Glutamatergic neuron (in vitro differentiated cells): ENCODE data around the gene DLX6. TPM values are rescaled to one million over a fixed set of nuclear protein-coding genes. Genes with fewer than 3 reads are reported as not detected.

Source experiments
- DNase-seq: peaks from one replicate; pipeline ENCODE4 v3.0.0; 2022
- H3K27ac Mint-ChIP-seq: one replicate; pipeline ENCODE4 v1.8.0; 2020; ENCODE audit warnings: mild to moderate bottlenecking, mixed read lengths, inconsistent platforms; ENCODE audit not compliant: unreplicated experiment
- H3K27me3 Mint-ChIP-seq: one replicate; pipeline ENCODE4 v1.8.0; 2020; ENCODE audit warnings: mild to moderate bottlenecking, moderate library complexity, mixed read lengths, inconsistent platforms; ENCODE audit not compliant: unreplicated experiment
- H3K36me3 Mint-ChIP-seq: one replicate; pipeline ENCODE4 v1.8.0; 2020; ENCODE audit warnings: mild to moderate bottlenecking, mixed read lengths, inconsistent platforms; ENCODE audit not compliant: unreplicated experiment
- H3K4me1 Mint-ChIP-seq: one replicate; pipeline ENCODE4 v1.8.0; 2020; ENCODE audit warnings: mild to moderate bottlenecking, low read depth, mixed read lengths, inconsistent platforms; ENCODE audit not compliant: unreplicated experiment
- H3K4me3 Mint-ChIP-seq: one replicate; pipeline ENCODE4 v1.8.0; 2020; ENCODE audit warnings: mild to moderate bottlenecking, mixed read lengths, inconsistent platforms; ENCODE audit not compliant: unreplicated experiment
- H3K9me3 Mint-ChIP-seq: one replicate; pipeline ENCODE4 v1.8.0; 2020; ENCODE audit warnings: mild to moderate bottlenecking, moderate library complexity, mixed read lengths, inconsistent platforms; ENCODE audit not compliant: unreplicated experiment
- CTCF ChIP-seq: fragments of 200-600 bp; sonication (generic); IDR thresholded peaks from one replicate; pipeline ENCODE4 v1.5.0; 2021; ENCODE audit not compliant: partially characterized antibody, unreplicated experiment
- total RNA-seq: library from RNA; stranded (reverse); fragmentation: NEBNext Ultra II Directional; extraction: Animal tissue kit (Norgen Biotek cat#: 25700); gene quantifications from one replicate; pipeline ENCODE4 v1.2.1, GENCODE V29; 2021; ENCODE audit not compliant: unreplicated experiment

DLX6 gene
- total RNA-seq, 1 donor from 2014 or later = not detected

- no peak overlapping the region for H3K4me3 Mint-ChIP-seq
- H3K27me3 Mint-ChIP-seq = peaks cover 58% of the 10 kb centered on the region
- H3K4me1 Mint-ChIP-seq = peaks cover 4% of the 10 kb centered on the region
- H3K36me3 Mint-ChIP-seq = no peaks in the 10 kb centered on the region
- peaks cover 9% of the 10 kb centered on the region for H3K9me3 Mint-ChIP-seq
- H3K27ac Mint-ChIP-seq = no peak overlapping the region
- no peak for TF ChIP-seq CTCF
- DNase-seq = no peak
Observed at GRCh38 chr7:97003262-97004246, 1.8 kb upstream of the DLX6 start.

- no peak for TF ChIP-seq CTCF
- Mint-ChIP-seq H3K4me1 (no peaks in the 10 kb centered on the region), H3K27me3 (peaks cover 55% of the 10 kb centered on the region), H3K4me3 (peak overlapping the region; percentile 77), H3K9me3 (peaks cover 4% of the 10 kb centered on the region), H3K36me3 (no peaks in the 10 kb centered on the region), H3K27ac (no peak overlapping the region)
- no peak for DNase-seq
Observed at GRCh38 chr7:97004247-97005182, 838 bp upstream of the DLX6 start.

- H3K27me3 Mint-ChIP-seq = peaks cover 55% of the 10 kb centered on the region
- H3K36me3 Mint-ChIP-seq = no peaks in the 10 kb centered on the region
- peak; percentile 79 for DNase-seq
- H3K4me3 Mint-ChIP-seq = peak overlapping the region; percentile 79
- TF ChIP-seq CTCF = no peak
- peaks cover 3% of the 10 kb centered on the region for H3K9me3 Mint-ChIP-seq
- H3K27ac Mint-ChIP-seq = no peak overlapping the region
- H3K4me1 Mint-ChIP-seq = peaks cover 1% of the 10 kb centered on the region
Observed at GRCh38 chr7:97006055-97006815, 882 bp downstream of the DLX6 start.

- no peak for TF ChIP-seq CTCF
- DNase-seq = no peak
- H3K4me3 Mint-ChIP-seq = peak overlapping the region; percentile 76
- H3K27me3 Mint-ChIP-seq = peaks cover 53% of the 10 kb centered on the region
- peaks cover 7% of the 10 kb centered on the region for H3K9me3 Mint-ChIP-seq
- no peak overlapping the region for H3K27ac Mint-ChIP-seq
- H3K36me3 Mint-ChIP-seq = no peaks in the 10 kb centered on the region
- peaks cover 1% of the 10 kb centered on the region for H3K4me1 Mint-ChIP-seq
Observed at GRCh38 chr7:97006816-97007582, 1.6 kb downstream of the DLX6 start.
